Ishikawa (cell line): Measurements from ENCODE around the gene ADGRF3.

Experiments
- CEBPB ChIP-seq: IDR thresholded peaks from 2 replicates; pipeline ENCODE4 v1.6.1; 2012
- CREB1 ChIP-seq: IDR thresholded peaks from 2 replicates; pipeline ENCODE4 v1.6.1; 2012; ENCODE audit warnings: low read depth
- EP300 ChIP-seq: IDR thresholded peaks from 2 replicates; pipeline ENCODE4 v1.6.1; 2012; ENCODE audit warnings: borderline replicate concordance
- NFIC ChIP-seq: IDR thresholded peaks from 2 replicates; pipeline ENCODE4 v1.6.1; 2012
- RAD21 ChIP-seq: IDR thresholded peaks from 2 replicates; pipeline ENCODE4 v1.6.1; 2012; ENCODE audit warnings: low read depth
- TEAD4 ChIP-seq: IDR thresholded peaks from 2 replicates; pipeline ENCODE4 v1.6.1; 2012
- TF ChIP-seq, protein P1 (sequence below): IDR thresholded peaks from 2 replicates; pipeline ENCODE4 v1.6.1; 2012; ENCODE audit warnings: low read depth, mild to moderate bottlenecking
- TF ChIP-seq, protein P2 (sequence below): IDR thresholded peaks from 2 replicates; pipeline ENCODE4 v1.6.1; 2012

DNA sequence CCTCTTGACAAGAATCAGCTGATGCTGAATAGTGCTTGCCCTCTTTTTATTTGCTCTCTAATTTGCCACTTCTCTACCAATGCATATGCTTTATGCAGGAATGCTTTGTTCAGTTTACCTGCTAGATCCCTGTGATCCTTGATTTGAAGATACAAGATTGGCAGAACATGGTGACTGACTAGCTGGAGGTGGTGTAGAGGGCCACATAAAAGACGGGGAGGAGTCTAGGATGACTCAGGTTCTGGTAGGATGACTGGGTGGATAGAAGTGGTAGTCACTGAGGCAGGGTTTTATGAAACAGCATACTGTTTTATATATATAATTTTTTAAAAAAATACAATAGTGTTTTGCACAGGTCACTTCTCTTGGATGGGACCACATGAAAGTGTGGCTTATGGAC, 6.3 kb upstream of the ADGRF3 start:
- no peak for TF ChIP-seq TEAD4
- no peak for TF ChIP-seq CEBPB
- TF ChIP-seq, protein P1, sequence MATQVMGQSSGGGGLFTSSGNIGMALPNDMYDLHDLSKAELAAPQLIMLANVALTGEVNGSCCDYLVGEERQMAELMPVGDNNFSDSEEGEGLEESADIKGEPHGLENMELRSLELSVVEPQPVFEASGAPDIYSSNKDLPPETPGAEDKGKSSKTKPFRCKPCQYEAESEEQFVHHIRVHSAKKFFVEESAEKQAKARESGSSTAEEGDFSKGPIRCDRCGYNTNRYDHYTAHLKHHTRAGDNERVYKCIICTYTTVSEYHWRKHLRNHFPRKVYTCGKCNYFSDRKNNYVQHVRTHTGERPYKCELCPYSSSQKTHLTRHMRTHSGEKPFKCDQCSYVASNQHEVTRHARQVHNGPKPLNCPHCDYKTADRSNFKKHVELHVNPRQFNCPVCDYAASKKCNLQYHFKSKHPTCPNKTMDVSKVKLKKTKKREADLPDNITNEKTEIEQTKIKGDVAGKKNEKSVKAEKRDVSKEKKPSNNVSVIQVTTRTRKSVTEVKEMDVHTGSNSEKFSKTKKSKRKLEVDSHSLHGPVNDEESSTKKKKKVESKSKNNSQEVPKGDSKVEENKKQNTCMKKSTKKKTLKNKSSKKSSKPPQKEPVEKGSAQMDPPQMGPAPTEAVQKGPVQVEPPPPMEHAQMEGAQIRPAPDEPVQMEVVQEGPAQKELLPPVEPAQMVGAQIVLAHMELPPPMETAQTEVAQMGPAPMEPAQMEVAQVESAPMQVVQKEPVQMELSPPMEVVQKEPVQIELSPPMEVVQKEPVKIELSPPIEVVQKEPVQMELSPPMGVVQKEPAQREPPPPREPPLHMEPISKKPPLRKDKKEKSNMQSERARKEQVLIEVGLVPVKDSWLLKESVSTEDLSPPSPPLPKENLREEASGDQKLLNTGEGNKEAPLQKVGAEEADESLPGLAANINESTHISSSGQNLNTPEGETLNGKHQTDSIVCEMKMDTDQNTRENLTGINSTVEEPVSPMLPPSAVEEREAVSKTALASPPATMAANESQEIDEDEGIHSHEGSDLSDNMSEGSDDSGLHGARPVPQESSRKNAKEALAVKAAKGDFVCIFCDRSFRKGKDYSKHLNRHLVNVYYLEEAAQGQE = no peak
- no peak for TF ChIP-seq NFIC
- TF ChIP-seq EP300 = no peak
- TF ChIP-seq RAD21 = no peak
- no peak for TF ChIP-seq CREB1
- TF ChIP-seq, protein P2, sequence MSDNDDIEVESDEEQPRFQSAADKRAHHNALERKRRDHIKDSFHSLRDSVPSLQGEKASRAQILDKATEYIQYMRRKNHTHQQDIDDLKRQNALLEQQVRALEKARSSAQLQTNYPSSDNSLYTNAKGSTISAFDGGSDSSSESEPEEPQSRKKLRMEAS = no peak
